ENCODE results near the gene WDR33. TPM values are rescaled to one million over a fixed set of nuclear protein-coding genes. Genes with fewer than 3 reads are reported as not detected.

The WDR33 gene
- total and polyA plus RNA-seq, 9 donors: 16.3 to 56.2 (median 46.7) TPM

- no peak for DNase-seq
- Histone ChIP-seq H3K27me3 (no peaks in the 10 kb centered on the region), H3K36me3 (no peaks in the 10 kb centered on the region), H3K4me1 (ENCODE audit: insufficient read depth) (peaks cover 10% of the 10 kb centered on the region), H3K4me3 (no peak overlapping the region), H3K27ac (no peak overlapping the region), H3K9me3 (no peaks in the 10 kb centered on the region)
- TF ChIP-seq EP300 (IDR thresholded peaks at IDR 0.05): no peak
- TF ChIP-seq POLR2A (IDR thresholded peaks at IDR 0.05): no peak
- TF ChIP-seq CTCF (IDR thresholded peaks at IDR 0.05): no peak
- intact Hi-C loops (cut with DNase I): no loop called here
- whole genome bisulfite sequencing, 3 donors: 93 to 95% (median 94%) methylated on average over 6 of the region's 6 CpGs
Observed at GRCh38 chr2:127678991-127679390, 132.0 kb downstream of the WDR33 start.

- intact Hi-C loops (cut with DNase I): no loop called here
- Histone ChIP-seq H3K9me3 (no peaks in the 10 kb centered on the region), H3K27me3 (no peaks in the 10 kb centered on the region), H3K27ac (no peak overlapping the region), H3K36me3 (no peaks in the 10 kb centered on the region), H3K4me3 (no peak overlapping the region), H3K4me1 (ENCODE audit: insufficient read depth) (peaks cover 8% of the 10 kb centered on the region)
- 89 to 95% (median 94%) methylated on average over 10 of the region's 10 CpGs for WGBS, 3 donors
- TF ChIP-seq POLR2A (IDR thresholded peaks at IDR 0.05) (no peak), EP300 (IDR thresholded peaks at IDR 0.05) (no peak), CTCF (IDR thresholded peaks at IDR 0.05) (no peak)
- no peak for DNase-seq
Observed at GRCh38 chr2:127678531-127678930, 132.4 kb downstream of the WDR33 start.

DNA sequence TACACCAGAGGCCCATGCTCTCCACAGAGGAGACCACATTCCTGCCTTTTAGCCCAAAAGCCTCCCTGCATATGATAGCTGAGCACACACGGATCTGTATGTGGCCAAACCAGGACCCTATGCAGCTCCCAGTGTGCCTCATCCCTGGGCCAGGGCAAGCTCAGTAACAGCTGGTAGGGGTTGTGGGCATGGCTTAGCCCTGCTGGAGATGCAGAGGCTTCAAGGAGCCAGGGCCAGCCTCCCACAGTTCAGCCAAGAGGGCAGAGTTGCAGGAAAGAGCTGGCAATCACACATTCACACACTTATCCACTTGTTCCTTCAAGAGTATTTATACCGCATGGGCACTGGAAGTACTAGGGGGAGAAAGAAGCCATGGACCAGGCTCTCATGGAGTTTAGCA is 134.1 kb downstream of the WDR33 start:
- Histone ChIP-seq H3K4me3 (no peak overlapping the region), H3K27ac (no peak overlapping the region), H3K4me1 (ENCODE audit: insufficient read depth) (peaks cover 5% of the 10 kb centered on the region), H3K27me3 (no peaks in the 10 kb centered on the region), H3K36me3 (no peaks in the 10 kb centered on the region), H3K9me3 (no peaks in the 10 kb centered on the region)
- intact Hi-C loops (cut with DNase I): no loop called here
- no peak for TF ChIP-seq POLR2A (IDR thresholded peaks at IDR 0.05)
- no peak for TF ChIP-seq CTCF (IDR thresholded peaks at IDR 0.05)
- no peak for TF ChIP-seq EP300 (IDR thresholded peaks at IDR 0.05)
- 75 to 88% (median 88%) methylated on average over 2 of the region's 2 CpGs for WGBS, 3 donors
- no peak for DNase-seq

- no peaks in the 10 kb centered on the region for H3K9me3 ChIP-seq
- intact Hi-C loops (cut with DNase I): no loop called here
- DNase-seq: peak in 1 of 5 donors; percentile 53
- no peaks in the 10 kb centered on the region for H3K36me3 ChIP-seq
- peaks cover 1% of the 10 kb centered on the region for H3K4me1 ChIP-seq (ENCODE audit: insufficient read depth)
- H3K4me3 ChIP-seq: peak within 1 kb of the TSS; percentile 56
- peak within 1 kb of the TSS; percentile 4 to 5 for H3K27ac ChIP-seq
- 1% methylated on average over 56 of the region's 56 CpGs for WGBS, 3 donors
- TF ChIP-seq CTCF (IDR thresholded peaks at IDR 0.05) (no peak), EP300 (IDR thresholded peaks at IDR 0.05) (no peak), POLR2A (IDR thresholded peaks at IDR 0.05) (no peak)
- no peaks in the 10 kb centered on the region for H3K27me3 ChIP-seq
Observed at GRCh38 chr2:127675331-127676261, 135.4 kb downstream of the WDR33 start, which contains the start of gene LIMS2. Gene LIMS2, minus strand, starts transcription at chr2:127675530. Its CDS starts 506 bp downstream, at chr2:127675024.
